HepG2 (cell line): ENCODE data around the gene ZNF581. TPM values are rescaled to one million over a fixed set of nuclear protein-coding genes. Genes with fewer than 3 reads are reported as not detected.

Experiments
- GABPB1 ChIP-seq: IDR thresholded peaks from 2 replicates; pipeline ENCODE4 v1.6.1; 2016; ENCODE audit warnings: mild to moderate bottlenecking, missing genetic modification reagents, moderate library complexity, missing compliant biosample characterization
- SP2 ChIP-seq: sonication (generic); formaldehyde crosslinking; IDR thresholded peaks from 2 replicates; pipeline ENCODE4 v1.5.1; 2020; ENCODE audit warnings: mild to moderate bottlenecking, missing genetic modification reagents
- SUZ12 ChIP-seq: fragments of 150-350 bp; IDR thresholded peaks from 2 replicates; pipeline ENCODE4 v1.6.1; 2014; ENCODE audit warnings: low read depth, low read length
- SYNCRIP ChIP-seq: fragments of 200-400 bp; formaldehyde crosslinking; IDR thresholded peaks from 2 replicates; pipeline ENCODE4 v1.6.1; 2018; ENCODE audit warnings: mild to moderate bottlenecking, low read depth, low read length; ENCODE audit not compliant: insufficient read depth
- TCF12 ChIP-seq, 2 experiments: fragments of 450-650 bp in 1 of 2; sonication (generic) in 1 of 2; formaldehyde crosslinking in 1 of 2; IDR thresholded peaks; 2 replicates each; pipeline versions ENCODE4 v1.6.1 to v1.8.0; 2017 to 2022; ENCODE audit warnings: antibody characterized with exemption in 1 of 2, mild to moderate bottlenecking in 1 of 2, missing genetic modification reagents in 1 of 2, moderate library complexity in 1 of 2
- TGIF2 ChIP-seq: IDR thresholded peaks from 2 replicates; pipeline ENCODE4 v1.6.1; 2016; ENCODE audit warnings: control low read depth, missing compliant biosample characterization
- ZBED4 ChIP-seq: sonication (generic); formaldehyde crosslinking; IDR thresholded peaks from 2 replicates; pipeline ENCODE4 v1.4.0; 2020; ENCODE audit warnings: missing genetic modification reagents, borderline replicate concordance
- ZBTB43 ChIP-seq: sonication (generic); formaldehyde crosslinking; conservative IDR thresholded peaks from 2 replicates; pipeline ENCODE4 v1.4.0; 2020; ENCODE audit warnings: missing genetic modification reagents
- ZNF143 ChIP-seq: sonication (generic); formaldehyde crosslinking; IDR thresholded peaks from 2 replicates; pipeline ENCODE4 v1.4.0; 2020; ENCODE audit warnings: missing genetic modification reagents
- ZNF646 ChIP-seq: sonication (generic); formaldehyde crosslinking; IDR thresholded peaks from 2 replicates; pipeline ENCODE4 v1.9.0; 2021; ENCODE audit warnings: mild to moderate bottlenecking, missing genetic modification reagents
- ZNF710 ChIP-seq: sonication (generic); formaldehyde crosslinking; IDR thresholded peaks from 2 replicates; pipeline ENCODE4 v1.5.0; 2020; ENCODE audit warnings: mild to moderate bottlenecking, missing genetic modification reagents, borderline replicate concordance
- ZNF747 ChIP-seq: sonication (generic); formaldehyde crosslinking; IDR thresholded peaks from 2 replicates; pipeline ENCODE4 v1.8.1; 2023; ENCODE audit warnings: missing genetic modification reagents, mild to moderate bottlenecking, borderline replicate concordance
- ZNF816 ChIP-seq: sonication (generic); formaldehyde crosslinking; IDR thresholded peaks from 2 replicates; pipeline ENCODE4 v1.8.0; 2022; ENCODE audit warnings: missing genetic modification reagents, mild to moderate bottlenecking, borderline replicate concordance
- polyA plus RNA-seq, 8 experiments: library from polyadenylated mRNA; depleted of rRNA in 3 of 8; stranded (reverse) in 7 of 8; unstranded in 1 of 8; fragments of >200 nt; fragmentation: Illumina TruSeq in 4 of 8; extraction: Trizol in 4 of 8; gene quantifications; 2 replicates each; pipeline versions ENCODE4 v1.2.1 to v1.2.3, GENCODE V29; 2011 to 2016; ENCODE audit warnings: low read depth in 4 of 8, missing spikeins in 1 of 8, mixed read lengths in 1 of 8; ENCODE audit not compliant: insufficient read depth in 1 of 8
- total RNA-seq, 5 experiments: library from RNA; depleted of rRNA; stranded (reverse); fragments of >200 nt; fragmentation: Illumina TruSeq; extraction: Trizol; gene quantifications; 2 replicates each; pipeline ENCODE4 v1.2.3, GENCODE V29; 2016; ENCODE audit warnings: low read depth in 1 of 5

The ZNF581 gene
- total and polyA plus RNA-seq, 2 of the 13 experiments (the other 11 are each of a cell fraction or from before 2014, with no cell fraction given): 19.6 to 49.5 TPM

- TF ChIP-seq TCF12 (IDR thresholded peaks at IDR 0.05) (no peak), TCF12 (CRISPR knock-in tag; IDR thresholded peaks at IDR 0.05) (no peak; the same call in 1 of the 2 replicates), SUZ12 (no peak), TGIF2 (CRISPR knock-in tag) (peak; percentile 52; the same call in 1 of the 2 replicates), ZBTB43 (peak; percentile 13; the same call in 1 of the 2 replicates), GABPB1 (peak; percentile 86), ZNF710 (CRISPR knock-in tag) (0 out of 2 replicates have a peak, but pooled peaks have one; percentile 8), SP2 (0 out of 2 replicates have a peak, but pooled peaks have one; percentile 46), ZNF816 (peak; percentile 84; the same call in 1 of the 2 replicates), ZNF747 (CRISPR knock-in tag) (no peak), ZBED4 (CRISPR knock-in tag) (0 out of 2 replicates have a peak, but pooled peaks have one; percentile 40), ZNF646 (no peak), SYNCRIP (no peak), ZNF143 (CRISPR knock-in tag) (0 out of 2 replicates have a peak, but pooled peaks have one; percentile 16)
Observed at GRCh38 chr19:55654868-55655647, 11.6 kb downstream of the ZNF581 start, which contains the start of gene U2AF2 (continued).
